Measurements from ENCODE around the gene SRGAP1.

SRGAP1 gene

GRCh38 chr12:63899396-63899795, 54.9 kb downstream of the SRGAP1 start:
- no peak overlapping the region for H3K27ac ChIP-seq

GRCh38 chr12:63900922-63901793, 56.7 kb downstream of the SRGAP1 start:
- no peak overlapping the region for H3K27ac ChIP-seq
- no peak for TF ChIP-seq CTCF (conservative IDR thresholded peaks at IDR 0.05)
- TF ChIP-seq ZFX (IDR thresholded peaks at IDR 0.05), result no peak

More at GRCh38 chr12:63899396-63899795, 54.9 kb downstream of the SRGAP1 start:
- no peak for TF ChIP-seq ZFX (IDR thresholded peaks at IDR 0.05)
- no peak for TF ChIP-seq CTCF (conservative IDR thresholded peaks at IDR 0.05)

DNA sequence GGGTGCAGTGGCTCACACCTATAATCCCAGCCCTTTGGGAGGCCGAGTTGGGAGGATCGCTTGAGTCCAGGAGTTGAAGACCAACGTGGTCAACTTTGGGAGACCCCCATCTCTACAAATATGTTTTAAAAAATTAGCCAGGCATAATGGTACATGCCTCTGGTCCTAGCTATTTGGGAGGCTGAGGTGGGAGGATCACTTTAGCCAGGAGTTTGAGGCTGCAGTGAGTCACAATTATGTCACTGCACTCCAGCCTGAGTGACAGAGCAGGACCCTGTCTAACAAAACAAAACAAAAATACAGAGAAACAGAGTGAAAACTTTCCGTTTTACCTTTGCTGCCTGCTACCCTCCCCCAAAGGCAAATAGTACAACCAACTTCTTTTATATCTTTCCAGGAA, 60.2 kb downstream of the SRGAP1 start:
- no peak overlapping the region for H3K27ac ChIP-seq
- TF ChIP-seq ZFX (IDR thresholded peaks at IDR 0.05) (no peak), CTCF (conservative IDR thresholded peaks at IDR 0.05) (no peak)

DNA sequence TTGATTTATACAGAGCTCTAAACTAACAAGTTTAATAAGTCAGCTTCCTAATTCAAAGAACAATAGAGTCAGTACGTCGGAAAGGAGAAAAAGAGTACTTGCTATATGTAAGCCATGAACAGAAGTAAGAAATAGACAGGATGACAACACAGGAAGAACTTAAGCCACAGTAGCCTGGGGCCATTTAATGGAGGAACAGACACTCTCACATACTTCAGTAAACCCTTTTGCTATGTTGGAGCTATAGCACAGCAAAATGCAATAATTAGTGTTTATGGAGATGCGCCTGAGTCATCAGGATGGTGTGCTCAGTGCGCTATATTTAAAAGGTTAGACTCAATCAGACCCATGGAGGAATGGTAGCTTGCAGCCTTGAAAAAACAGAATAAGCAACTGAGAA, 61.0 kb downstream of the SRGAP1 start:
- H3K27ac ChIP-seq, result no peak overlapping the region
- no peak for TF ChIP-seq CTCF (conservative IDR thresholded peaks at IDR 0.05)
- no peak for TF ChIP-seq ZFX (IDR thresholded peaks at IDR 0.05)

DNA sequence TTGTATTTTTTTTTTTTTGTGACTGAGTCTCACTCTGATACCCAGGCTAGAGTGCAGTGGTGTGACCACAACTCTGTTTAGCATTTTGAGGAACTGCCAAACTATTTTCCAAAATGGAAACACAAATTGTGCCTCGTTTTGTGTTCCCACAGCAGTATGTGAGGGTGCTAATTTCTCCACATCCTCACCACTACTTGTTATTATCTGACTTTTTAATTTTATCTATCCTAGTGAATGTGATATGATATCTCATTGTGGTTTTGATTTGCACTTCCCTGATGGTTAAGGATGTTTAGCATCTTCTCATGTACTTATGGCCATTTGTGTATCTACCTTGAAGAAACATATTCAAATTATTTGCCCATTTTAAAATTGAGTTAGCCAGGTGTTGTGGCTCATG, 62.4 kb downstream of the SRGAP1 start:
- TF ChIP-seq ZFX (IDR thresholded peaks at IDR 0.05) (no peak), CTCF (conservative IDR thresholded peaks at IDR 0.05) (no peak)
- no peak overlapping the region for H3K27ac ChIP-seq

DNA sequence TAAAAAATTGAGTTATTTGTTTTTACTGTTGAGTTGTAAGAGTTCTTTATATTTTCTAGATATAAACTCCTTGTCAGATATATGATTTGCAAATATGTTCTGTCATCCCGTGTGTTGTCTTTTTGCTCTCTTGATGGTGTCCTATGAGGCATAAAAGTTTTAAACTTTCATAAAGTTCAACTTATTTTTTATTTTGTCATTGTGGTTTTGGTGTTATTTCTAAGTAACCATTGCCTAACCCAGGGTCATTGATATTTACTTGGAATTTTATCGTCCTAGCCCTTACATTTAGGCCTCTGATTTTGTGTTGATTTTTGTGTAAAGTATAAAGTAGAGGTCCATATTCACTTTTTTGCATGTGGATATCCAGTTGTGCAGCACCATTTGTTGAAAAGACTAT, 63.1 kb downstream of the SRGAP1 start:
- H3K27ac ChIP-seq, result no peak overlapping the region
- TF ChIP-seq CTCF (conservative IDR thresholded peaks at IDR 0.05) (no peak), ZFX (IDR thresholded peaks at IDR 0.05) (no peak)

GRCh38 chr12:63909746-63910145, 65.2 kb downstream of the SRGAP1 start:
- H3K27ac ChIP-seq, result no peak overlapping the region
- TF ChIP-seq CTCF (conservative IDR thresholded peaks at IDR 0.05) (no peak), ZFX (IDR thresholded peaks at IDR 0.05) (no peak)

Measured in C4-2B (cell line).